HG03175 (cell line): ENCODE data around the gene OTOP1.
"Not testable (repeated sequence)": the region's sequence is repeated elsewhere in the genome, so short reads cannot be mapped to it uniquely, and the experiment has no call there.

ENCODE experiments used
- ATAC-seq: cut with Tn5 transposase; IDR thresholded peaks from one replicate; pipeline ENCODE4 v1.9.1; 2021; ENCODE audit warnings: mild to moderate bottlenecking, moderate library complexity; ENCODE audit not compliant: unreplicated experiment

Gene OTOP1

GRCh38 chr4:4233610-4234009 is 6.9 kb upstream of the OTOP1 start:
- no peak for ATAC-seq

GRCh38 chr4:4228356-4228668 is 1.6 kb upstream of the OTOP1 start:
- no peak for ATAC-seq

GRCh38 chr4:4227510-4228355 is 1.0 kb upstream of the OTOP1 start:
- no peak for ATAC-seq

- ATAC-seq, result no peak
Observed at GRCh38 chr4:4225915-4226605, 669 bp downstream of the OTOP1 start.

- no peak for ATAC-seq
Observed at GRCh38 chr4:4217113-4217512, 9.6 kb downstream of the OTOP1 start.

- no peak for ATAC-seq
Observed at GRCh38 chr4:4216648-4217047, 10.1 kb downstream of the OTOP1 start.

- ATAC-seq, result not testable (repeated sequence)
Observed at GRCh38 chr4:4213674-4214073, 13.1 kb downstream of the OTOP1 start.

- ATAC-seq, result no peak
Observed at GRCh38 chr4:4206204-4206603, 20.5 kb downstream of the OTOP1 start.

- ATAC-seq, result no peak
Observed at GRCh38 chr4:4204401-4204745, 22.4 kb downstream of the OTOP1 start.

- ATAC-seq, result no peak
Observed at GRCh38 chr4:4203688-4204400, 22.9 kb downstream of the OTOP1 start.

GRCh38 chr4:4202510-4202909 is 24.2 kb downstream of the OTOP1 start:
- no peak for ATAC-seq

- no peak for ATAC-seq
Observed at GRCh38 chr4:4200624-4201023, 26.1 kb downstream of the OTOP1 start.

- ATAC-seq, result no peak
Observed at GRCh38 chr4:4195354-4195753, 31.4 kb downstream of the OTOP1 start.

GRCh38 chr4:4188557-4188956 is 38.2 kb downstream of the OTOP1 start:
- ATAC-seq, result not testable (repeated sequence)

GRCh38 chr4:4185528-4185927 is 41.2 kb downstream of the OTOP1 start:
- no peak for ATAC-seq

- no peak for ATAC-seq
Observed at GRCh38 chr4:4182835-4183568, 43.7 kb downstream of the OTOP1 start.

GRCh38 chr4:4170596-4171150 is 56.1 kb downstream of the OTOP1 start:
- ATAC-seq, result no peak

- not testable (repeated sequence) for ATAC-seq
Observed at GRCh38 chr4:4167981-4168780, 58.5 kb downstream of the OTOP1 start.

- not testable (repeated sequence) for ATAC-seq
Observed at GRCh38 chr4:4166986-4167385, 59.7 kb downstream of the OTOP1 start.
